Mammary epithelial cell (primary cell): ENCODE data around the gene ID2.

Source experiments
- CTCF ChIP-seq, 2 donors: IDR thresholded peaks in 1 of 2; conservative IDR thresholded peaks in 1 of 2; 2 replicates each; pipeline ENCODE4 v1.5.1; 2011 to 2012; ENCODE audit warnings: inconsistent platforms in 2 of 2, low read length in 2 of 2, mild to moderate bottlenecking in 2 of 2, control low read depth in 1 of 2, low read depth in 1 of 2; ENCODE audit not compliant: insufficient read depth in 1 of 2; ENCODE audit errors: extremely low read depth in 1 of 2
- EZH2 ChIP-seq: IDR thresholded peaks from 2 replicates; pipeline ENCODE4 v1.6.1; 2012; ENCODE audit warnings: low read length, inconsistent platforms, borderline replicate concordance

GRCh38 chr2:8653485-8653884 is 28.4 kb upstream of the ID2 start:
- no peak for TF ChIP-seq CTCF (conservative IDR thresholded peaks at IDR 0.05 in 1 of 2, IDR thresholded peaks at IDR 0.05 in 1 of 2; ENCODE audit: extremely low read depth in 1 of 2, insufficient read depth in 1 of 2, low read depth in 1 of 2, low read length in 2 of 2)
- no peak for TF ChIP-seq EZH2
